ENCODE measurements around the gene JPH2.

Gene JPH2

GRCh38 chr20:44095831-44096230, 91.2 kb downstream of the JPH2 start:
- Mint-ChIP-seq H3K36me3 (no peaks in the 10 kb centered on the region), H3K27ac (no peak overlapping the region), H3K9me3 (no peaks in the 10 kb centered on the region), H3K4me1 (no peaks in the 10 kb centered on the region), H3K27me3 (peaks cover 5% of the 10 kb centered on the region), H3K4me3 (no peak overlapping the region)

- Mint-ChIP-seq H3K4me1 (no peaks in the 10 kb centered on the region), H3K9me3 (no peaks in the 10 kb centered on the region), H3K36me3 (no peaks in the 10 kb centered on the region)
Measured at GRCh38 chr20:44093249-44093582, 93.8 kb downstream of the JPH2 start.

GRCh38 chr20:44092551-44093248, 94.3 kb downstream of the JPH2 start:
- H3K36me3 Mint-ChIP-seq = no peaks in the 10 kb centered on the region
- no peak overlapping the region for H3K4me3 Mint-ChIP-seq
- no peaks in the 10 kb centered on the region for H3K4me1 Mint-ChIP-seq
- no peaks in the 10 kb centered on the region for H3K27me3 Mint-ChIP-seq
- H3K9me3 Mint-ChIP-seq = no peaks in the 10 kb centered on the region
- H3K27ac Mint-ChIP-seq = no peak overlapping the region

More at GRCh38 chr20:44093249-44093582, 93.8 kb downstream of the JPH2 start:
- Mint-ChIP-seq H3K27ac (no peak overlapping the region), H3K27me3 (no peaks in the 10 kb centered on the region), H3K4me3 (no peak overlapping the region)

- no peaks in the 10 kb centered on the region for H3K9me3 Mint-ChIP-seq
- no peaks in the 10 kb centered on the region for H3K4me1 Mint-ChIP-seq
- no peak overlapping the region for H3K4me3 Mint-ChIP-seq
- H3K36me3 Mint-ChIP-seq = no peaks in the 10 kb centered on the region
- no peaks in the 10 kb centered on the region for H3K27me3 Mint-ChIP-seq
- H3K27ac Mint-ChIP-seq = no peak overlapping the region
Measured at GRCh38 chr20:44091026-44091425, 96.0 kb downstream of the JPH2 start.

- no peaks in the 10 kb centered on the region for H3K27me3 Mint-ChIP-seq
- no peaks in the 10 kb centered on the region for H3K9me3 Mint-ChIP-seq
- no peaks in the 10 kb centered on the region for H3K36me3 Mint-ChIP-seq
- H3K4me3 Mint-ChIP-seq = no peak overlapping the region
- no peaks in the 10 kb centered on the region for H3K4me1 Mint-ChIP-seq
- no peak overlapping the region for H3K27ac Mint-ChIP-seq
Measured at GRCh38 chr20:44089987-44090674, 96.9 kb downstream of the JPH2 start.

GRCh38 chr20:44087857-44088120, 99.2 kb downstream of the JPH2 start:
- Mint-ChIP-seq H3K36me3 (no peaks in the 10 kb centered on the region), H3K4me3 (no peak overlapping the region), H3K27ac (peak overlapping the region; percentile 53), H3K4me1 (no peaks in the 10 kb centered on the region), H3K9me3 (no peaks in the 10 kb centered on the region), H3K27me3 (no peaks in the 10 kb centered on the region)

- no peaks in the 10 kb centered on the region for H3K27me3 Mint-ChIP-seq
- no peak overlapping the region for H3K4me3 Mint-ChIP-seq
- H3K9me3 Mint-ChIP-seq = no peaks in the 10 kb centered on the region
- H3K27ac Mint-ChIP-seq = peak overlapping the region; percentile 53
- H3K36me3 Mint-ChIP-seq = no peaks in the 10 kb centered on the region
- no peaks in the 10 kb centered on the region for H3K4me1 Mint-ChIP-seq
Measured at GRCh38 chr20:44087051-44087856, 99.7 kb downstream of the JPH2 start.

GRCh38 chr20:44085616-44086434, 101.2 kb downstream of the JPH2 start:
- H3K27ac Mint-ChIP-seq = no peak overlapping the region
- H3K36me3 Mint-ChIP-seq = no peaks in the 10 kb centered on the region
- no peaks in the 10 kb centered on the region for H3K9me3 Mint-ChIP-seq
- H3K4me1 Mint-ChIP-seq = peaks cover 1% of the 10 kb centered on the region
- H3K27me3 Mint-ChIP-seq = no peaks in the 10 kb centered on the region
- no peak overlapping the region for H3K4me3 Mint-ChIP-seq

GRCh38 chr20:44084891-44085290, 102.1 kb downstream of the JPH2 start:
- Mint-ChIP-seq H3K27me3 (no peaks in the 10 kb centered on the region), H3K27ac (no peak overlapping the region), H3K9me3 (no peaks in the 10 kb centered on the region), H3K4me1 (peaks cover 11% of the 10 kb centered on the region), H3K36me3 (no peaks in the 10 kb centered on the region), H3K4me3 (no peak overlapping the region)

- Mint-ChIP-seq H3K4me3 (no peak overlapping the region), H3K27me3 (no peaks in the 10 kb centered on the region), H3K36me3 (no peaks in the 10 kb centered on the region), H3K27ac (no peak overlapping the region), H3K9me3 (no peaks in the 10 kb centered on the region), H3K4me1 (peaks cover 14% of the 10 kb centered on the region)
Measured at GRCh38 chr20:44084439-44084838, 102.5 kb downstream of the JPH2 start.

GRCh38 chr20:44083220-44083933, 103.6 kb downstream of the JPH2 start:
- Mint-ChIP-seq H3K4me1 (peaks cover 24% of the 10 kb centered on the region), H3K36me3 (no peaks in the 10 kb centered on the region), H3K4me3 (no peak overlapping the region), H3K27ac (no peak overlapping the region), H3K27me3 (no peaks in the 10 kb centered on the region), H3K9me3 (no peaks in the 10 kb centered on the region)

GRCh38 chr20:44081888-44082287, 105.1 kb downstream of the JPH2 start:
- H3K27ac Mint-ChIP-seq = peak overlapping the region; percentile 6
- no peak overlapping the region for H3K4me3 Mint-ChIP-seq
- H3K4me1 Mint-ChIP-seq = peaks cover 29% of the 10 kb centered on the region
- H3K27me3 Mint-ChIP-seq = no peaks in the 10 kb centered on the region
- no peaks in the 10 kb centered on the region for H3K36me3 Mint-ChIP-seq
- no peaks in the 10 kb centered on the region for H3K9me3 Mint-ChIP-seq

GRCh38 chr20:44081476-44081875, 105.5 kb downstream of the JPH2 start:
- peak overlapping the region; percentile 6 for H3K27ac Mint-ChIP-seq
- no peak overlapping the region for H3K4me3 Mint-ChIP-seq
- no peaks in the 10 kb centered on the region for H3K36me3 Mint-ChIP-seq
- H3K27me3 Mint-ChIP-seq = no peaks in the 10 kb centered on the region
- H3K4me1 Mint-ChIP-seq = peaks cover 29% of the 10 kb centered on the region
- H3K9me3 Mint-ChIP-seq = no peaks in the 10 kb centered on the region

GRCh38 chr20:44080646-44081267, 106.2 kb downstream of the JPH2 start:
- H3K9me3 Mint-ChIP-seq = no peaks in the 10 kb centered on the region
- no peaks in the 10 kb centered on the region for H3K36me3 Mint-ChIP-seq
- no peak overlapping the region for H3K4me3 Mint-ChIP-seq
- no peaks in the 10 kb centered on the region for H3K27me3 Mint-ChIP-seq
- H3K4me1 Mint-ChIP-seq = peaks cover 29% of the 10 kb centered on the region
- no peak overlapping the region for H3K27ac Mint-ChIP-seq

- no peaks in the 10 kb centered on the region for H3K27me3 Mint-ChIP-seq
- H3K4me3 Mint-ChIP-seq = no peak overlapping the region
- no peaks in the 10 kb centered on the region for H3K36me3 Mint-ChIP-seq
- H3K9me3 Mint-ChIP-seq = no peaks in the 10 kb centered on the region
- peaks cover 36% of the 10 kb centered on the region for H3K4me1 Mint-ChIP-seq
- no peak overlapping the region for H3K27ac Mint-ChIP-seq
Measured at GRCh38 chr20:44080064-44080463, 106.9 kb downstream of the JPH2 start.

Data from activated naive CD4-positive, alpha-beta T cell treated with anti-CD3 and anti-CD28 coated beads, Interleukin-2, amount 50 U/mL, for 24 hours (primary cell).